Natural killer cell (primary cell): ENCODE data around the gene DDIT3. TPM values are rescaled to one million over a fixed set of nuclear protein-coding genes. Genes with fewer than 3 reads are reported as not detected.

Experiments
- ATAC-seq, 3 donors: fragments of 150-1000 bp in 2 of 3; fragments of 200-7000 bp in 1 of 3; cut with Tn5 transposase; 1 replicate in 1 of 3; 2 replicates in 2 of 3; pipeline ENCODE4 v1.10.0; 2021; ENCODE audit warnings: mild to moderate bottlenecking in 2 of 3, moderate library complexity in 2 of 3
- DNase-seq, 2 donors: peaks; one replicate each; pipeline versions ENCODE4 v3.0.0 to v3.0.0-alpha.2; 2013 to 2021; ENCODE audit warnings: mixed read lengths in 1 of 2
- H3K27ac ChIP-seq: one replicate; pipeline ENCODE4 v1.5.1; 2013; ENCODE audit warnings: mild to moderate bottlenecking, low read length
- H3K27me3 ChIP-seq: one replicate; pipeline ENCODE4 v1.6.1; 2013; ENCODE audit warnings: low read length; ENCODE audit not compliant: control insufficient read depth, insufficient read depth
- H3K36me3 ChIP-seq: one replicate; pipeline ENCODE4 v1.6.1; 2013; ENCODE audit warnings: low read length; ENCODE audit not compliant: control insufficient read depth, insufficient read depth
- H3K4me1 ChIP-seq: one replicate; pipeline ENCODE4 v1.6.1; 2013; ENCODE audit warnings: low read length; ENCODE audit not compliant: control insufficient read depth, insufficient read depth
- H3K4me3 ChIP-seq: one replicate; pipeline ENCODE4 v1.5.1; 2013; ENCODE audit warnings: low read length
- H3K9me3 ChIP-seq: one replicate; pipeline ENCODE4 v1.6.1; 2013; ENCODE audit warnings: low read length; ENCODE audit not compliant: control insufficient read depth, insufficient read depth
- H3K27ac Mint-ChIP-seq, 2 donors: one replicate each; pipeline ENCODE4 v1.8.0; 2022; ENCODE audit warnings: mild to moderate bottlenecking in 2 of 2, mixed read lengths in 2 of 2, moderate library complexity in 1 of 2
- H3K27me3 Mint-ChIP-seq, 2 donors: one replicate each; pipeline ENCODE4 v1.8.0; 2022; ENCODE audit warnings: low read depth in 2 of 2, mixed read lengths in 2 of 2
- H3K36me3 Mint-ChIP-seq: one replicate; pipeline ENCODE4 v1.8.0; 2022; ENCODE audit warnings: mixed read lengths
- H3K4me1 Mint-ChIP-seq, 2 donors: one replicate each; pipeline ENCODE4 v1.8.0; 2022; ENCODE audit warnings: mixed read lengths in 2 of 2
- H3K4me3 Mint-ChIP-seq: one replicate; pipeline ENCODE4 v1.8.0; 2022; ENCODE audit warnings: mild to moderate bottlenecking, moderate library complexity, mixed read lengths
- H3K9me3 Mint-ChIP-seq, 2 donors: one replicate each; pipeline ENCODE4 v1.8.0; 2022; ENCODE audit warnings: mixed read lengths in 2 of 2
- CTCF ChIP-seq: fragments of 200-600 bp; IDR thresholded peaks from one replicate; pipeline ENCODE4 v1.8.0; 2022; ENCODE audit warnings: antibody characterized with exemption
- WGBS: methylation state at CpG from one replicate; pipeline ENCODE4 v1.1.7; 2013; ENCODE audit warnings: missing lambda C conversion rate; ENCODE audit not compliant: insufficient coverage; 5-methylcytosine and 5-hydroxymethylcytosine counted together
- intact Hi-C: fragments of 100-400 bp; cut with micrococcal nuclease; formaldehyde crosslinking; loops from one replicate; pipeline ENCODE4 v1.14.2; 2022
- total RNA-seq, 4 donors: library from RNA; stranded (reverse); fragments of 120-200 nt in 1 of 4; gene quantifications; one replicate each; pipeline versions ENCODE4 v1.2.3 to v1.2.4, GENCODE V29; 2013 to 2022

The DDIT3 gene
- total RNA-seq, 3 donors from 2014 or later (not counting 1 experiment from before 2014, with no cell fraction given) = 117 to 318 (median 182) TPM

- Mint-ChIP-seq H3K27me3 (peaks cover 1 to 3% of the 10 kb centered on the region in 2 donors), H3K4me1 (peaks cover 27 to 37% of the 10 kb centered on the region in 2 donors), H3K27ac (peak overlapping the region in 1 of 2 donors; percentile 48), H3K4me3 (no peak overlapping the region), H3K36me3 (no peaks in the 10 kb centered on the region), H3K9me3 (no peaks in the 10 kb centered on the region)
- intact Hi-C loops = no loop called here
- Histone ChIP-seq H3K27me3 (no peaks in the 10 kb centered on the region), H3K9me3 (no peaks in the 10 kb centered on the region), H3K4me3 (no peak overlapping the region), H3K4me1 (peaks cover 16% of the 10 kb centered on the region), H3K36me3 (peaks cover 7% of the 10 kb centered on the region), H3K27ac (no peak overlapping the region)
- ATAC-seq (no peak), DNase-seq (no peak)
- 51% methylated on average over 2 of the region's 2 CpGs for WGBS
- TF ChIP-seq CTCF = no peak
Observed at GRCh38 chr12:57543581-57543980, 23.3 kb upstream of the DDIT3 start.

- TF ChIP-seq CTCF = no peak
- Histone ChIP-seq H3K9me3 (no peaks in the 10 kb centered on the region), H3K27me3 (no peaks in the 10 kb centered on the region), H3K4me3 (no peak overlapping the region), H3K36me3 (peaks cover 14% of the 10 kb centered on the region), H3K27ac (no peak overlapping the region), H3K4me1 (peaks cover 12% of the 10 kb centered on the region)
- no peaks in the 10 kb centered on the region for H3K36me3 Mint-ChIP-seq
- H3K9me3 Mint-ChIP-seq = no peaks in the 10 kb centered on the region
- intact Hi-C loops = no loop called here
- no peaks in the 10 kb centered on the region for H3K27me3 Mint-ChIP-seq
- DNase-seq (no peak), ATAC-seq (no peak)
- peaks cover 18 to 35% of the 10 kb centered on the region in 2 donors for H3K4me1 Mint-ChIP-seq
- H3K27ac Mint-ChIP-seq = no peak overlapping the region
- WGBS = 82% methylated on average over 1 of the region's 2 CpGs
- H3K4me3 Mint-ChIP-seq = no peak overlapping the region
Observed at GRCh38 chr12:57541717-57542116, 21.4 kb upstream of the DDIT3 start.

- no peak overlapping the region for H3K4me3 ChIP-seq
- H3K36me3 ChIP-seq = peaks cover 14% of the 10 kb centered on the region
- H3K27ac Mint-ChIP-seq = no peak overlapping the region
- no peaks in the 10 kb centered on the region for H3K27me3 Mint-ChIP-seq
- WGBS = 98% methylated on average over 2 of the region's 2 CpGs
- DNase-seq = no peak
- no peaks in the 10 kb centered on the region for H3K9me3 Mint-ChIP-seq
- no peaks in the 10 kb centered on the region for H3K27me3 ChIP-seq
- no peaks in the 10 kb centered on the region for H3K9me3 ChIP-seq
- H3K36me3 Mint-ChIP-seq = no peaks in the 10 kb centered on the region
- peaks cover 4% of the 10 kb centered on the region for H3K4me1 ChIP-seq
- no peak overlapping the region for H3K27ac ChIP-seq
- intact Hi-C loops = no loop called here
- no peak for ATAC-seq
- H3K4me1 Mint-ChIP-seq = peaks cover 15 to 27% of the 10 kb centered on the region in 2 donors
- H3K4me3 Mint-ChIP-seq = no peak overlapping the region
- no peak for TF ChIP-seq CTCF
Observed at GRCh38 chr12:57541001-57541400, 20.7 kb upstream of the DDIT3 start.

- WGBS = 86% methylated on average over 5 of the region's 5 CpGs
- H3K27ac ChIP-seq = no peak overlapping the region
- ATAC-seq (no peak), DNase-seq (no peak)
- no peak overlapping the region for H3K27ac Mint-ChIP-seq
- no peaks in the 10 kb centered on the region for H3K9me3 ChIP-seq
- no peaks in the 10 kb centered on the region for H3K4me1 ChIP-seq
- H3K4me3 Mint-ChIP-seq = no peak overlapping the region
- no peaks in the 10 kb centered on the region for H3K9me3 Mint-ChIP-seq
- H3K36me3 Mint-ChIP-seq = no peaks in the 10 kb centered on the region
- peaks cover 0 to 12% of the 10 kb centered on the region in 2 donors for H3K4me1 Mint-ChIP-seq
- H3K36me3 ChIP-seq = peaks cover 26% of the 10 kb centered on the region
- no peak overlapping the region for H3K4me3 ChIP-seq
- no peaks in the 10 kb centered on the region for H3K27me3 Mint-ChIP-seq
- intact Hi-C loops = no loop called here
- no peaks in the 10 kb centered on the region for H3K27me3 ChIP-seq
- TF ChIP-seq CTCF = no peak
Observed at GRCh38 chr12:57539134-57539768, 18.9 kb upstream of the DDIT3 start.
